Heart left ventricle (tissue), 13 donors: ENCODE results near the gene MYL7.

ENCODE experiments used
- CTCF ChIP-seq, 12 donors: fragments of 200-600 bp; sonication (generic) in 4 of 12; IDR thresholded peaks; one replicate each; pipeline versions ENCODE4 v1.5.0 to v1.8.0; 2018 to 2022; ENCODE audit warnings: antibody characterized with exemption in 12 of 12, mild to moderate bottlenecking in 5 of 12
- POLR2A ChIP-seq, 2 donors: fragments of 450-650 bp; IDR thresholded peaks; one replicate each; pipeline ENCODE4 v1.6.1; 2017; ENCODE audit warnings: antibody characterized with exemption in 2 of 2, mild to moderate bottlenecking in 2 of 2, moderate library complexity in 2 of 2
- donor health status: ischemic (EF 13 %, LVEDD 7.1; RV severe dilation, severe dysfunction).
- donor health status: DM: no; HTN: yes; CAD: no.
- donor health status: DM: no; HTN: no; CAD: no.
- donor health status: ischemic (EF 25% LVEDD 6.9; RV normal size, moderate dysfunction).
- donor health status: ischemic (EF 25% LVEDD 5.7; RV mildly dilated, moderate dysfunction).
- donor health status: ischemic (EF 35%, LVEDD 5.7; RV mildly dilated, moderate dysfunction).
- donor health status: nonischemic (EF 11% LVEDD 7.7; RV severe dilation, severe dysfunction).
- donor health status: DM: yes; HTN: yes; CAD: no.
- donor health status: PGD.
- donor health status: ischemic (EF 29% LVEDD 5.4; RV normal size, mild dysfunction).
- donor health status: nonischemic (EF 23%, LVEDD 6.1; RV moderate dilation, normal function).

DNA sequence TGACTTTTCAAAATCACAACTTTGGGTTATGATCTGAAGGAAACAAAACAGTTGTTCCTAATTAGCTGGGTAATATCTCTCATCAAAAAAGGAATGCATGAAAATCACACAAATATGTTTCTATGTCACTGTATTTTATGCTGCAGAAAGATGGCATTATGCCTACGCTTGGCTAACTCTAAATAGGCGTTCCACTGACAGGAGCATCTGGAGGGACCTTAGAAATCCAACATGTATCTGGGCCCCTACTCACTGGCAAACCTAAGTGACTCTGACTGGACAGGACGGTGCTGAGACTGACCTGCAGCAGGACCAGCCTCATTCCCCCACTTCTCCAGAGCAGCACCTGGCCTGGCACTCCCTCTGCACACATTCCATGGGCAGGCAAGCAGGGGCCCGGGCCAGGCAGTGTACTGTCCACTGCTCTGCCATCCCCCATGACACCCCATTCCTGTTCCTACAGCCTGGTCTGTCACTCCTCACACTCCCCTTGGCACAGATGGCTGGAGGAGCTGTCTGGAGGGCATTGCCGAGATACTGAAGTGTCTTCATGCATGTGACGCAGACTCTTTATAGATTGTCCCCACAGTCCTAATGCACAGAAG lies 2.6 kb upstream of the MYL7 start:
- no peak for TF ChIP-seq CTCF (IDR thresholded peaks at IDR 0.05)
- TF ChIP-seq POLR2A (IDR thresholded peaks at IDR 0.05) = no peak
